T-helper 1 cell treated with Interleukin-12 subunit alpha and Interleukin-12 subunit beta and Interleukin-4 antibody, amounts not matched to agents 30 μg/mL and 1 μg/mL, for 36 hours (primary cell): ENCODE data around the gene COMMD10.

Experiments used
- H3K27ac Mint-ChIP-seq: one replicate; pipeline ENCODE4 v1.8.0; 2021; ENCODE audit warnings: mild to moderate bottlenecking, mixed read lengths
- H3K27me3 Mint-ChIP-seq: one replicate; pipeline ENCODE4 v1.8.0; 2021; ENCODE audit warnings: low read depth, mixed read lengths
- H3K36me3 Mint-ChIP-seq: one replicate; pipeline ENCODE4 v1.8.0; 2021; ENCODE audit warnings: low read depth, mixed read lengths
- H3K4me1 Mint-ChIP-seq: one replicate; pipeline ENCODE4 v1.8.0; 2021; ENCODE audit warnings: low read depth, mixed read lengths
- H3K4me3 Mint-ChIP-seq: one replicate; pipeline ENCODE4 v1.8.0; 2021; ENCODE audit warnings: mild to moderate bottlenecking, moderate library complexity, mixed read lengths
- H3K9me3 Mint-ChIP-seq: one replicate; pipeline ENCODE4 v1.8.0; 2021; ENCODE audit warnings: mixed read lengths

COMMD10 gene

DNA sequence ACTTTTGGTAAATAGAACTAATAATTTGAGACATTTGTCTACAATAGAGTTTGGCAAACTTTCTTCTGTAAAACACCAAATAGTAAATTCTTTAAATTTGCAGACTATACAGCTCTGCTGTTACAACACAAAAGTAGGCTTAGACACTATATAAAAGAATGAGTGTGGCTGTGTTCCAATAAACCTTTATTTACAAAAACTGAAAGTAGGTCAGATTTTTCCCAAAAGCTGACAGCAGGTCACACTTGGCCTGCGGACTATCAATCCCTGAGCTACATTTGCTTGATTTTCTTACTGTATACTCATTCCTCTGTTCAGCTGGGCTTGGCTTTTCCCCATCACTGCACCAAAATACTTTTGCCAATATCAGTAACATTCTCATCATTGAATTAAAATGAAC is 189.4 kb downstream of the COMMD10 start:
- Mint-ChIP-seq H3K27me3 (no peaks in the 10 kb centered on the region), H3K36me3 (no peaks in the 10 kb centered on the region)

GRCh38 chr5:116275282-116275681 is 190.5 kb downstream of the COMMD10 start:
- Mint-ChIP-seq H3K4me1 (no peaks in the 10 kb centered on the region), H3K36me3 (no peaks in the 10 kb centered on the region), H3K9me3 (peaks cover 17% of the 10 kb centered on the region), H3K4me3 (no peak overlapping the region), H3K27ac (no peak overlapping the region), H3K27me3 (no peaks in the 10 kb centered on the region)

More for the DNA sequence above, 189.4 kb downstream of the COMMD10 start:
- H3K27ac Mint-ChIP-seq, result no peak overlapping the region
- H3K4me1 Mint-ChIP-seq, result no peaks in the 10 kb centered on the region
- no peak overlapping the region for H3K4me3 Mint-ChIP-seq
- H3K9me3 Mint-ChIP-seq, result peaks cover 17% of the 10 kb centered on the region

- Mint-ChIP-seq H3K27ac (no peak overlapping the region), H3K4me1 (peaks cover 2% of the 10 kb centered on the region), H3K27me3 (no peaks in the 10 kb centered on the region), H3K4me3 (no peak overlapping the region), H3K9me3 (peaks cover 18% of the 10 kb centered on the region), H3K36me3 (no peaks in the 10 kb centered on the region)
Observed at GRCh38 chr5:116276952-116277351, 192.1 kb downstream of the COMMD10 start.

GRCh38 chr5:116280149-116280803 is 195.5 kb downstream of the COMMD10 start:
- peaks cover 15% of the 10 kb centered on the region for H3K9me3 Mint-ChIP-seq
- H3K36me3 Mint-ChIP-seq, result no peaks in the 10 kb centered on the region
- H3K4me1 Mint-ChIP-seq, result peaks cover 2% of the 10 kb centered on the region
- H3K27me3 Mint-ChIP-seq, result no peaks in the 10 kb centered on the region
- H3K4me3 Mint-ChIP-seq, result no peak overlapping the region
- no peak overlapping the region for H3K27ac Mint-ChIP-seq

DNA sequence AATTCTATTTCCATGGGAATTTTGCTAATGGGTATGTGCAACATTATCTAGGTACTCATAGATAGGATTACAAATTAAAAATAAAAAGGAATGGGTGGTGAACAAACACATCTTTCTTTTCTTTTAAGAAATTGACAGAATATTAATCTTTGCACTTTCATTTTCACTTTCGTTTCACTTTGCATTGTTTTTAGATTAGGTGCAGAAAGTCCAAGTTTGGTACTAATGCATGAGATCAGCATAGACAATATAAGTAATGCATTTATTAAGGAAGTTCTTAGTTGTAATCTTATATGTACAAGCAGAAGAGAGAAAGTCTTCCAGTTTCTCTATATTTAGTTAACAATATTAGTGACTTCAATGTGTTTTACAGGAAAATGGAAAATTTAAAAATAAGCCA is 196.5 kb downstream of the COMMD10 start:
- no peaks in the 10 kb centered on the region for H3K27me3 Mint-ChIP-seq
- peaks cover 2% of the 10 kb centered on the region for H3K4me1 Mint-ChIP-seq
- H3K4me3 Mint-ChIP-seq, result no peak overlapping the region
- H3K27ac Mint-ChIP-seq, result no peak overlapping the region
- H3K36me3 Mint-ChIP-seq, result no peaks in the 10 kb centered on the region
- peaks cover 13% of the 10 kb centered on the region for H3K9me3 Mint-ChIP-seq

DNA sequence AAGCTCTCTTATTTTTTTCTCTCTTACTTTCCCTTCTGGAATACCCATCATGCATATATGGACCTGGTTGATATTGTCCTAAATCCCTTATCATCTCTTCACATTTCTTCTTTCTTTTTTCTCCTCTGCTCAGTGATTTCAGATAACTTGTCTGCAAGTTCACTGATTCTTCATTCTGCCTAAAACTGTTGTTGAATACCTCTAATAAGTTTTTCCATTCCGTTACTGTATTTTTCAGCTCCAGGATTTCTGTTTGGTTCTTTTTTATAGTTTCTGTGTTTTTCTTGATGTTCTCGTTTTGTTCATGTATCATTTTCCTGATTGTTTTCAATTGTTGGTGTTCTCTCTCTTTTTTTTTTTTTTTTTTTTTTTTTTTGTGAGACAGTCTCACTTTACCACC is 203.7 kb downstream of the COMMD10 start:
- Mint-ChIP-seq H3K27ac (no peak overlapping the region), H3K27me3 (no peaks in the 10 kb centered on the region), H3K36me3 (peaks cover 10% of the 10 kb centered on the region), H3K4me1 (no peaks in the 10 kb centered on the region), H3K4me3 (no peak overlapping the region), H3K9me3 (peaks cover 23% of the 10 kb centered on the region)

DNA sequence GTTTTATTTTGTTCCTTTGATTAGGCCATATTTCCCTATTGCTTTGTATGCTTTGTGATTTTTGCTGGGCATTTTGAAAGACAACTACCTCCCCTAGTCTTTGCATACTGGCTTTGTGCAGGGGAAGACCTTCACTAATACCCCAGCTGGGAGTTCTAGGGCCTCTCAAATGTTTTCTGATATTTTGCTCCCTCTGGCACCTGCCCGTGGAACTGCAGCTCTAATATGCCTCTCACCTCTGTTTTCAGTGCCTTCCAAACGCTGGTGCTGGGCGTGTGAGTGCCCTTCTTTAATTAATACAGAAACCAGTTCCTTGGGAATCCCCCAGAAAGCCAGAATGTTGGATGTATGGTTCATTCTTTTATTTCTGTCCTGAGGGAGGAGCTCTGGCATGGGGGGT is 204.5 kb downstream of the COMMD10 start:
- Mint-ChIP-seq H3K4me1 (no peaks in the 10 kb centered on the region), H3K36me3 (peaks cover 10% of the 10 kb centered on the region), H3K4me3 (no peak overlapping the region), H3K27ac (no peak overlapping the region), H3K9me3 (peaks cover 23% of the 10 kb centered on the region), H3K27me3 (no peaks in the 10 kb centered on the region)

DNA sequence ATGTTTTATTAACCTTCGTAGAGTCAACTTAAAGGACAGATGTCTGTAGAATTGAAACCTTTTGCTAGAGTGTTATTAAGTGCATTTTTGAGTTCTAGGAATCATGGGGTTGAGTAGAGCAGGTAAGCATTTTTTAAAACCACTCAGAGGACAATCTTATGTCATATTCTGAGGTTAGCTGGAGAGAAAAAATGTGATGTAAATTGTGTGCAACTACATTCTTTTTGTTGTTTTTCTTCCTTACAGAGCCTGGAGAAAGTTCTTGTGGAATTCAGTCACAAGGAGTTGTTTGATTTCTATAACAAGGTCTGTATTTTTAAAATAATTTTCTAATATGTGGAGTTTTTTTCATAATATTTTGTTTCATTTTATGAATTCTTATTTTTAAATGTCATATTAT is 206.4 kb downstream of the COMMD10 start:
- Mint-ChIP-seq H3K9me3 (peaks cover 25% of the 10 kb centered on the region), H3K27me3 (no peaks in the 10 kb centered on the region), H3K27ac (no peak overlapping the region), H3K36me3 (peaks cover 10% of the 10 kb centered on the region), H3K4me1 (no peaks in the 10 kb centered on the region), H3K4me3 (no peak overlapping the region)

- H3K27me3 Mint-ChIP-seq, result no peaks in the 10 kb centered on the region
- no peak overlapping the region for H3K4me3 Mint-ChIP-seq
- H3K36me3 Mint-ChIP-seq, result peaks cover 12% of the 10 kb centered on the region
- H3K9me3 Mint-ChIP-seq, result peaks cover 25% of the 10 kb centered on the region
- H3K27ac Mint-ChIP-seq, result no peak overlapping the region
- no peaks in the 10 kb centered on the region for H3K4me1 Mint-ChIP-seq
Observed at GRCh38 chr5:116292321-116292720, 207.5 kb downstream of the COMMD10 start.

DNA sequence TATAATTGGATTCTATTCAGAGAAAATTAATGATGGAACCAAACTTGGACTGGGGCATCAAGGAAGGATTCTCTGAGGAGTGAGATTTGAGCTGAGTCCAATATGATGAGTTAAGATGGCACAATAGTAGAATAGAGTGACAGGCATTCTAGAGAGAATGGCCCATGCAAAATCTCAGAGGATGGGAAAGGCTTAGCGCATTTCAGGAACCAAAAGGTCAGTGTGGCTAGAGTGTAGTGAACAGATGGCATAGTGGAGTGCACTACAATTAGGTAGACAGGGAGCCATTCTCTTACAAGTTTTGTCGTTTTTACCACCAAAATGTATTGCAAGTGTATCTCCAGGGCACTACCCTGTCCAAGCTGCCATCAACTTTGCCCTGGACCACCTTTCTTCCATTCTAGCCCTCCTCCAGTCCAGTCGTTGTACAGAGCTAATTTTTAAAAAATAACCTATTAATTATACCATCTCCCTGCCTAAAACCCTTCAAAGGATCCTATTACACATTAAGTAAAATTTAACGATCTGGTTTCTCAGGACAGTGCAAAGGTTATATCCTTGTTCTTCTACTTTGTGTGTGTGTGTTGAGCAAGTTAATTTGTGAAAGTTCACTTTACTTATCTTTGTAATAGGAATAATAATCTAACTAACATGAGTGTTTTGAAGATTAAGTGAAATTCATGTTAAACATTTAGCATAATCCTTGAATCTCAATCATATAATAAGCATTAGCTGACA is 211.7 kb downstream of the COMMD10 start:
- H3K36me3 Mint-ChIP-seq, result peaks cover 11% of the 10 kb centered on the region
- no peaks in the 10 kb centered on the region for H3K4me1 Mint-ChIP-seq
- H3K4me3 Mint-ChIP-seq, result no peak overlapping the region
- no peaks in the 10 kb centered on the region for H3K27me3 Mint-ChIP-seq
- peaks cover 21% of the 10 kb centered on the region for H3K9me3 Mint-ChIP-seq
- H3K27ac Mint-ChIP-seq, result no peak overlapping the region

GRCh38 chr5:116297296-116297814 is 212.5 kb downstream of the COMMD10 start:
- Mint-ChIP-seq H3K27me3 (no peaks in the 10 kb centered on the region), H3K27ac (no peak overlapping the region), H3K36me3 (peaks cover 13% of the 10 kb centered on the region), H3K4me3 (no peak overlapping the region), H3K9me3 (peaks cover 21% of the 10 kb centered on the region), H3K4me1 (no peaks in the 10 kb centered on the region)

GRCh38 chr5:116299746-116300640 is 215.2 kb downstream of the COMMD10 start:
- Mint-ChIP-seq H3K36me3 (peaks cover 21% of the 10 kb centered on the region), H3K27ac (no peak overlapping the region), H3K27me3 (no peaks in the 10 kb centered on the region), H3K4me1 (no peaks in the 10 kb centered on the region), H3K9me3 (peaks cover 29% of the 10 kb centered on the region), H3K4me3 (no peak overlapping the region)

GRCh38 chr5:116301110-116301509 is 216.3 kb downstream of the COMMD10 start:
- H3K9me3 Mint-ChIP-seq, result peaks cover 34% of the 10 kb centered on the region
- H3K4me3 Mint-ChIP-seq, result no peak overlapping the region
- no peak overlapping the region for H3K27ac Mint-ChIP-seq
- H3K27me3 Mint-ChIP-seq, result no peaks in the 10 kb centered on the region
- H3K4me1 Mint-ChIP-seq, result no peaks in the 10 kb centered on the region
- H3K36me3 Mint-ChIP-seq, result peaks cover 27% of the 10 kb centered on the region

- H3K36me3 Mint-ChIP-seq, result peaks cover 30% of the 10 kb centered on the region
- H3K27me3 Mint-ChIP-seq, result no peaks in the 10 kb centered on the region
- H3K9me3 Mint-ChIP-seq, result peaks cover 31% of the 10 kb centered on the region
- no peak overlapping the region for H3K4me3 Mint-ChIP-seq
- no peaks in the 10 kb centered on the region for H3K4me1 Mint-ChIP-seq
- H3K27ac Mint-ChIP-seq, result no peak overlapping the region
Observed at GRCh38 chr5:116303340-116303739, 218.5 kb downstream of the COMMD10 start.
